Bone marrow (tissue), 2 donors: ENCODE results near the gene ZNF558.
"Not testable (repeated sequence)": the region's sequence is repeated elsewhere in the genome, so short reads cannot be mapped to it uniquely, and the experiment has no call there.

ENCODE experiments used
- DNase-seq, 2 donors: peaks; one replicate each; lab custom pipeline; 2025; lab: John Stamatoyannopoulos, UW

Gene ZNF558

DNA sequence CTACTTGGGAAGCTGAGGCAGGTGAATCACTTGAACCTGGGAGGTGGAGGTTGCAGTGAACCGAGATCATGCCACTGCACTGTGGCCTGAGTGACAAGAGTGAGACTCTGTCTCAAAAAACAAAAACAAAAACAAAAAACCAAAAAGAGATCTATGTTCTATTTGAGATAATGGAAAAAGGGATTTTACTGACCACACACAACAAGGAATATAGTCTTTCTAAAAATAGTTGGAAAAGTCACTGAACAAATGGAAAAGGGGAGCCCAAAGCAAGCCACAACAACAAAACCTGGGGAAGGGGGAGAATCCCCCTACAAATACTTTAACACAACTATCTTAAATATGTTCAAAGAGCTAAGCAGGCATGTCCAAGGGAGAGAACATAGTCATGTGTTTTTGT is 37.3 kb downstream of the ZNF558 start:
- no peak for DNase-seq

DNA sequence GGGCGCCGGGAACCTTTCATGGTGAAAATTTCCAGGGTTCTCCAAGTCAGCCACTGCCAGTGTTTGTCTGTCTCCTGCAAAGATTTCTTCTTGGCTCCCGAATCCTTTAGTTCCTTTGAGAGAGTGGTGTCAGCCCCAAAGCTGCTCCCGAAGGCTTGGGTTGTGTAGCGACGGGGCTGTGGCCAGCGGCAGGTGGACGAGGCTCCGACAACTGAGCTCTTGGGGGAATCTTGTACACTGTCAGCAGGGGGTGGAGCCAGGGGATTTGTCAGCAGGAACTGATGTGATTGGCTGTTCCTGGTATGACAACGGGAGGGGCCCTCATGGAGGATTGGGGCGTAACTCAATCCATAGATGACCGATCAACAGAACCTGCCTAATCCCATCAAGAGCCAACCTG is 58.5 kb downstream of the ZNF558 start:
- DNase-seq: not testable (repeated sequence)

DNA sequence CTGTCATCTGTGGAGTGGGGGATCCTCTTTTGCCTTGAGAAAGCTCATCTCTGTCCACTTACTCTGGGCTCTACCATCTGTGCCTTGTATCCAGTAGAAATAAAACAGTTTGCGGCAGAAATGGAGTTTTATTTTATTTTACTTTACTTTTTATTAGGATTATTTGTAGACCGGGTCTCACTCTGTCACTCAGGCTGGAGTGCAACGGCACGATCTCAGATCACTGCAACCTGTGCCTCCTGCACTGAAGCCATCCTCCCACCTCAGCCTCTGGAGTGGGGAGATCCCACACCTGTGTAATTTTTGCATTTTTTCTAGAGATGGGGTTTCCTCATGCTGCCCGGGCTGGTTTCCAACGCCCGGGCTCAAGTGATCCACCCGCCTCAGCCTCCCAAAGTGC is 62.8 kb downstream of the ZNF558 start:
- DNase-seq: not testable (repeated sequence)

DNA sequence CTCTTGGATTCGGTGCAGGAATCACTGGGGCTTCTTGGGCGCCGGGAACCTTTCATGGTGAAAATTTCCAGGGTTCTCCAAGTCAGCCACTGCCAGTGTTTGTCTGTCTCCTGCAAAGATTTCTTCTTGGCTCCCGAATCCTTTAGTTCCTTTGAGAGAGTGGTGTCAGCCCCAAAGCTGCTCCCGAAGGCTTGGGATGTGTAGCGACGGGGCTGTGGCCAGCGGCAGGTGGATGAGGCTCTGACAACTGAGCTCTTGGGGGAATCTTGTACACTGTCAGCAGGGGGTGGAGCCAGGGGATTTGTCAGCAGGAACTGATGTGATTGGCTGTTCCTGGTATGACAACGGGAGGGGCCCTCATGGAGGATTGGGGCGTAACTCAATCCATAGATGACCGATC is 64.8 kb downstream of the ZNF558 start:
- DNase-seq: not testable (repeated sequence)
